Nephron progenitor cell (in vitro differentiated cells): ENCODE results near the gene SRGAP3.

Source experiments
- DNase-seq: peaks from one replicate; pipeline ENCODE4 v3.0.0; 2021
- H3K27ac Mint-ChIP-seq: 2 replicates; pipeline ENCODE4 v1.8.0; 2021; ENCODE audit warnings: mild to moderate bottlenecking, moderate library complexity, mixed read lengths
- H3K27me3 Mint-ChIP-seq: 2 replicates; pipeline ENCODE4 v1.8.0; 2021; ENCODE audit warnings: mild to moderate bottlenecking, low read depth, mixed read lengths; ENCODE audit not compliant: poor library complexity
- H3K36me3 Mint-ChIP-seq: 2 replicates; pipeline ENCODE4 v1.8.0; 2021; ENCODE audit warnings: low read depth, mixed read lengths
- H3K4me1 Mint-ChIP-seq: 2 replicates; pipeline ENCODE4 v1.8.0; 2021; ENCODE audit warnings: mixed read lengths
- H3K4me3 Mint-ChIP-seq: 2 replicates; pipeline ENCODE4 v1.8.0; 2021; ENCODE audit warnings: mild to moderate bottlenecking, moderate library complexity, mixed read lengths
- H3K9me3 Mint-ChIP-seq: 2 replicates; pipeline ENCODE4 v1.8.0; 2021; ENCODE audit warnings: mild to moderate bottlenecking, moderate library complexity, mixed read lengths
- CTCF ChIP-seq: fragments of 200-600 bp; sonication (generic); IDR thresholded peaks from 2 replicates; pipeline ENCODE4 v1.5.0; 2021; ENCODE audit warnings: antibody characterized with exemption

The SRGAP3 gene

GRCh38 chr3:9099702-9100512, 149.5 kb downstream of the SRGAP3 start:
- TF ChIP-seq CTCF = no peak
- Mint-ChIP-seq H3K4me1 (peaks cover 63% of the 10 kb centered on the region), H3K27me3 (peaks cover 2% of the 10 kb centered on the region), H3K27ac (peak overlapping the region; percentile 83), H3K9me3 (peaks cover 6% of the 10 kb centered on the region), H3K36me3 (peaks cover 33% of the 10 kb centered on the region), H3K4me3 (no peak overlapping the region)
- no peak for DNase-seq

- Mint-ChIP-seq H3K9me3 (peaks cover 6% of the 10 kb centered on the region), H3K4me1 (peaks cover 63% of the 10 kb centered on the region), H3K36me3 (peaks cover 24% of the 10 kb centered on the region), H3K4me3 (no peak overlapping the region), H3K27me3 (peaks cover 2% of the 10 kb centered on the region), H3K27ac (peak overlapping the region; percentile 19)
- no peak for TF ChIP-seq CTCF
- no peak for DNase-seq
Measured at GRCh38 chr3:9098716-9099675, 150.4 kb downstream of the SRGAP3 start.

GRCh38 chr3:9097495-9097894, 152.0 kb downstream of the SRGAP3 start:
- TF ChIP-seq CTCF = no peak
- Mint-ChIP-seq H3K4me1 (peaks cover 51% of the 10 kb centered on the region), H3K36me3 (peaks cover 14% of the 10 kb centered on the region), H3K4me3 (no peak overlapping the region), H3K27ac (no peak overlapping the region), H3K9me3 (no peaks in the 10 kb centered on the region), H3K27me3 (peaks cover 8% of the 10 kb centered on the region)
- DNase-seq = no peak

GRCh38 chr3:9091486-9092235, 157.8 kb downstream of the SRGAP3 start:
- H3K27ac Mint-ChIP-seq = peak overlapping the region; percentile 6
- no peaks in the 10 kb centered on the region for H3K36me3 Mint-ChIP-seq
- H3K4me3 Mint-ChIP-seq = no peak overlapping the region
- H3K9me3 Mint-ChIP-seq = no peaks in the 10 kb centered on the region
- TF ChIP-seq CTCF = no peak
- H3K27me3 Mint-ChIP-seq = peaks cover 18% of the 10 kb centered on the region
- no peak for DNase-seq
- peaks cover 23% of the 10 kb centered on the region for H3K4me1 Mint-ChIP-seq

GRCh38 chr3:9088441-9089353, 160.7 kb downstream of the SRGAP3 start:
- no peak overlapping the region for H3K27ac Mint-ChIP-seq

More at GRCh38 chr3:9088441-9089353, 160.7 kb downstream of the SRGAP3 start:
- Mint-ChIP-seq H3K9me3 (no peaks in the 10 kb centered on the region), H3K27me3 (peaks cover 18% of the 10 kb centered on the region), H3K36me3 (peaks cover 13% of the 10 kb centered on the region), H3K4me3 (no peak overlapping the region), H3K4me1 (peaks cover 23% of the 10 kb centered on the region)
- no peak for TF ChIP-seq CTCF
- no peak for DNase-seq
